ENCODE results near the gene PRR11. TPM values are rescaled to one million over a fixed set of nuclear protein-coding genes. Genes with fewer than 3 reads are reported as not detected.
"Not testable (repeated sequence)": the region's sequence is repeated elsewhere in the genome, so short reads cannot be mapped to it uniquely, and the experiment has no call there.

Gene PRR11
- total RNA-seq, 1 donor from 2014 or later: 15.2 TPM

- Mint-ChIP-seq H3K4me3 (no peak overlapping the region), H3K9me3 (no peaks in the 10 kb centered on the region), H3K27ac (no peak overlapping the region), H3K27me3 (ENCODE audit: low read depth) (no peaks in the 10 kb centered on the region), H3K36me3 (peaks cover 31% of the 10 kb centered on the region), H3K4me1 (no peaks in the 10 kb centered on the region)
- no peak for DNase-seq (ENCODE audit: low spot score in 2 of 2, unreplicated experiment in 2 of 2)
- no peak for TF ChIP-seq CTCF (IDR thresholded peaks at IDR 0.05; ENCODE audit: unreplicated experiment)
Measured at GRCh38 chr17:59126809-59127417, 28.6 kb upstream of the PRR11 start.

- H3K4me1 Mint-ChIP-seq: peaks cover 2% of the 10 kb centered on the region
- H3K27ac Mint-ChIP-seq: no peak overlapping the region
- DNase-seq (ENCODE audit: low spot score in 2 of 2, unreplicated experiment in 2 of 2): no peak
- H3K4me3 Mint-ChIP-seq: no peak overlapping the region
- no peak for TF ChIP-seq CTCF (IDR thresholded peaks at IDR 0.05; ENCODE audit: unreplicated experiment)
- H3K9me3 Mint-ChIP-seq: no peaks in the 10 kb centered on the region
- H3K27me3 Mint-ChIP-seq (ENCODE audit: low read depth): no peaks in the 10 kb centered on the region
- H3K36me3 Mint-ChIP-seq: peaks cover 19% of the 10 kb centered on the region
Measured at GRCh38 chr17:59129814-59130213, 25.7 kb upstream of the PRR11 start.

DNA sequence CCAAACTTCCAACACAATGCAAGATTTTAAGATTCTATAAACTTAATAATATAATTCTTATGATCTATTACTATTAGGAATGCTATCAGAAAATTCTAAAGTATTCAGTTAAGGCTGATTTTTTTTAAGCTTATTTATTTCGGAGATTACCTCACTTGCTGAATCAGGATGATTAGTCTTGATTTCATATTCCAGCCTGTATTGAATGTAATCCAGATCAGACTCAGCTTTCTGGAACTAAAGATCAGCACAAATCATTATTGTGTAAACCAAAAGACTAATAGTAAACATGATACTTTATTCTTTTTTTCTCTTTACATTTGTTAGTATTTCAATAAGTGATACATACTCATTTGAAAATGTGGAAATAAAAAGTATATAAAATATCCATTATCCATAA lies 24.4 kb upstream of the PRR11 start:
- Mint-ChIP-seq H3K4me1 (peaks cover 2% of the 10 kb centered on the region), H3K9me3 (no peaks in the 10 kb centered on the region), H3K36me3 (peaks cover 17% of the 10 kb centered on the region), H3K27me3 (ENCODE audit: low read depth) (no peaks in the 10 kb centered on the region), H3K27ac (no peak overlapping the region), H3K4me3 (no peak overlapping the region)
- no peak for TF ChIP-seq CTCF (IDR thresholded peaks at IDR 0.05; ENCODE audit: unreplicated experiment)
- no peak for DNase-seq (ENCODE audit: low spot score in 2 of 2, unreplicated experiment in 2 of 2)

GRCh38 chr17:59138339-59138738 lies 17.2 kb upstream of the PRR11 start:
- H3K4me1 Mint-ChIP-seq; H3K9me3 Mint-ChIP-seq; H3K27ac Mint-ChIP-seq; H3K36me3 Mint-ChIP-seq; H3K27me3 Mint-ChIP-seq (ENCODE audit: low read depth); DNase-seq (ENCODE audit: low spot score in 2 of 2, unreplicated experiment in 2 of 2); H3K4me3 Mint-ChIP-seq: not testable (repeated sequence)

GRCh38 chr17:59139939-59140338 lies 15.6 kb upstream of the PRR11 start:
- Mint-ChIP-seq H3K9me3 (no peaks in the 10 kb centered on the region), H3K27me3 (ENCODE audit: low read depth) (no peaks in the 10 kb centered on the region), H3K27ac (no peak overlapping the region), H3K36me3 (peaks cover 14% of the 10 kb centered on the region), H3K4me3 (no peak overlapping the region), H3K4me1 (no peaks in the 10 kb centered on the region)
- TF ChIP-seq CTCF (IDR thresholded peaks at IDR 0.05; ENCODE audit: unreplicated experiment): no peak
- no peak for DNase-seq (ENCODE audit: low spot score in 2 of 2, unreplicated experiment in 2 of 2)

DNA sequence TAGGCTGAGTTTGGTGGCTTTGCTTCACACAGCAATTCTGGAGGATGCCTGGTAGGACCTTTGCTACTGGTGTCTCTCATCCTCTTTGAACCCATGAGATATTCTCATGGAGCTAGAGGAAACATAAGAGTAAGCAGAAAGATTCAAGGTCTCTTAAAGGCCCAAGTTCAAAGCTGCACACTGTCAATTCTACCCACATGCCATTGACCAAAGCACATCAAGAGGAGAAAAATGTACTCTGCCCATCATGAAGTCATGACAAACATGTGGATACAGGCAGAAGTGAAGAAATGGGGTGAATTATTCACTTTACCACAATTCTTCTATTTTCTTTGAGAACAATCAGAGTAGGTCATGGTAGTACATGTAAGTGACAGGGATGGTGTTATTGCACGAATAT lies 13.7 kb upstream of the PRR11 start:
- Mint-ChIP-seq H3K36me3 (peaks cover 21% of the 10 kb centered on the region), H3K27ac (no peak overlapping the region), H3K27me3 (ENCODE audit: low read depth) (no peaks in the 10 kb centered on the region), H3K9me3 (no peaks in the 10 kb centered on the region), H3K4me1 (no peaks in the 10 kb centered on the region), H3K4me3 (no peak overlapping the region)
- no peak for TF ChIP-seq CTCF (IDR thresholded peaks at IDR 0.05; ENCODE audit: unreplicated experiment)
- no peak for DNase-seq (ENCODE audit: low spot score in 2 of 2, unreplicated experiment in 2 of 2)

Measured in mesothelial cell of epicardium (in vitro differentiated cells).